CD14-positive monocyte (primary cell): Measurements from ENCODE around the gene F13A1. TPM values are rescaled to one million over a fixed set of nuclear protein-coding genes. Genes with fewer than 3 reads are reported as not detected.

ENCODE experiments used
- DNase-seq, 3 donors: peaks; one replicate each; pipeline ENCODE4 v3.0.0-alpha.2; 2011 to 2022
- H2AFZ ChIP-seq: 2 replicates; pipeline ENCODE4 v1.6.0; 2012; ENCODE audit warnings: mild to moderate bottlenecking, low read depth, low read length, inconsistent platforms; ENCODE audit not compliant: insufficient read depth, poor library complexity, severe bottlenecking
- H3K27ac ChIP-seq, 2 donors: 1 replicate in 1 of 2; 2 replicates in 1 of 2; pipeline ENCODE4 v1.5.1; 2012 to 2013; ENCODE audit warnings: low read length in 2 of 2, control low read depth in 1 of 2, inconsistent platforms in 1 of 2, low read depth in 1 of 2, mild to moderate bottlenecking in 1 of 2
- H3K27me3 ChIP-seq, 2 donors: one replicate each; pipeline versions ENCODE4 v1.6.0 to v1.6.1; 2011 to 2013; ENCODE audit warnings: low read length in 2 of 2; ENCODE audit not compliant: control insufficient read depth in 2 of 2, insufficient read depth in 2 of 2
- H3K36me3 ChIP-seq, 2 donors: replicated peaks in 1 of 2; 1 replicate in 1 of 2; 2 replicates in 1 of 2; pipeline versions ENCODE4 v1.5.1 to v1.6.1; 2012 to 2013; ENCODE audit warnings: low read length in 2 of 2, control low read depth in 1 of 2, inconsistent platforms in 1 of 2, mild to moderate bottlenecking in 1 of 2; ENCODE audit not compliant: insufficient read depth in 2 of 2, control insufficient read depth in 1 of 2
- H3K4me1 ChIP-seq, 2 donors: 1 replicate in 1 of 2; 2 replicates in 1 of 2; pipeline versions ENCODE4 v1.5.1 to v1.6.1; 2012 to 2013; ENCODE audit warnings: low read length in 2 of 2, control low read depth in 1 of 2, inconsistent platforms in 1 of 2, mild to moderate bottlenecking in 1 of 2, moderate library complexity in 1 of 2; ENCODE audit not compliant: insufficient read depth in 2 of 2, control insufficient read depth in 1 of 2
- H3K4me2 ChIP-seq: replicated peaks from 2 replicates; pipeline ENCODE3; 2012; ENCODE audit warnings: low read length, moderate library complexity, mild to moderate bottlenecking; ENCODE audit not compliant: poor library complexity, severe bottlenecking; ENCODE audit errors: extremely low read depth
- H3K4me3 ChIP-seq, 3 experiments: fragments of 200-600 bp in 1 of 3; sonication (generic) in 1 of 3; replicated peaks in 1 of 3; 1 replicate in 2 of 3; 2 replicates in 1 of 3; pipeline ENCODE4 v1.5.1; 2011 to 2013; ENCODE audit warnings: low read length in 3 of 3, mild to moderate bottlenecking in 3 of 3, control low read depth in 2 of 3, low read depth in 2 of 3, inconsistent platforms in 1 of 3, moderate library complexity in 1 of 3
- H3K79me2 ChIP-seq: 2 replicates; pipeline ENCODE4 v1.6.0; 2012; ENCODE audit warnings: mild to moderate bottlenecking, control low read depth, inconsistent platforms, low read length, moderate library complexity; ENCODE audit not compliant: insufficient read depth
- H3K9ac ChIP-seq: 2 replicates; pipeline ENCODE4 v1.6.0; 2017; ENCODE audit warnings: low read length, mild to moderate bottlenecking; ENCODE audit not compliant: insufficient read depth, poor library complexity, severe bottlenecking
- H3K9me3 ChIP-seq, 2 donors: replicated peaks in 1 of 2; 1 replicate in 1 of 2; 2 replicates in 1 of 2; pipeline versions ENCODE4 v1.5.1 to v1.6.1; 2012 to 2013; ENCODE audit warnings: low read length in 2 of 2, control low read depth in 1 of 2; ENCODE audit not compliant: control insufficient read depth in 1 of 2, insufficient read depth in 1 of 2
- H4K20me1 ChIP-seq: 2 replicates; pipeline ENCODE4 v1.6.0; 2012; ENCODE audit warnings: mild to moderate bottlenecking, low read length, control low read depth, moderate library complexity; ENCODE audit not compliant: insufficient read depth
- H3K27ac Mint-ChIP-seq, 7 donors: one replicate each; pipeline ENCODE4 v1.8.0; 2020; ENCODE audit warnings: mild to moderate bottlenecking in 7 of 7, mixed read lengths in 7 of 7, moderate library complexity in 6 of 7, inconsistent platforms in 2 of 7
- H3K27me3 Mint-ChIP-seq, 3 donors: one replicate each; pipeline ENCODE4 v1.8.0; 2021 to 2022; ENCODE audit warnings: low read depth in 3 of 3, mild to moderate bottlenecking in 3 of 3, mixed read lengths in 3 of 3, moderate library complexity in 3 of 3, inconsistent platforms in 1 of 3
- H3K36me3 Mint-ChIP-seq, 2 donors: one replicate each; pipeline ENCODE4 v1.8.0; 2020; ENCODE audit warnings: mixed read lengths in 2 of 2, inconsistent platforms in 1 of 2, mild to moderate bottlenecking in 1 of 2
- H3K4me1 Mint-ChIP-seq: one replicate; pipeline ENCODE4 v1.8.0; 2020; ENCODE audit warnings: mild to moderate bottlenecking, mixed read lengths
- H3K4me3 Mint-ChIP-seq, 2 donors: one replicate each; pipeline ENCODE4 v1.8.0; 2020; ENCODE audit warnings: mild to moderate bottlenecking in 2 of 2, mixed read lengths in 2 of 2, moderate library complexity in 1 of 2
- H3K9me3 Mint-ChIP-seq, 7 donors: one replicate each; pipeline ENCODE4 v1.8.0; 2020 to 2022; ENCODE audit warnings: mixed read lengths in 7 of 7, mild to moderate bottlenecking in 6 of 7, moderate library complexity in 6 of 7, inconsistent platforms in 2 of 7
- WGBS: methylation state at CpG from one replicate; pipeline ENCODE4 v1.1.5; 2013; ENCODE audit warnings: missing lambda C conversion rate; ENCODE audit not compliant: insufficient coverage; 5-methylcytosine and 5-hydroxymethylcytosine counted together
- intact Hi-C, 2 donors: fragments of 100-400 bp; cut with micrococcal nuclease; formaldehyde crosslinking; loops; one replicate each; pipeline versions ENCODE4 v1.15.0 to v1.15.1; 2023
- polyA plus RNA-seq, 3 donors: library from polyadenylated mRNA; depleted of rRNA in 1 of 3; unstranded in 2 of 3; stranded (reverse) in 1 of 3; fragments of 300-500 nt in 2 of 3; fragments of >200 nt in 1 of 3; fragmentation: Illumina TruSeq in 2 of 3; gene quantifications; 1 replicate in 2 of 3; 2 replicates in 1 of 3; pipeline ENCODE4 v1.2.3, GENCODE V29; 2012 to 2021
- TF ChIP-seq, protein P1 (sequence below): fragments of 200-600 bp; IDR thresholded peaks from one replicate; pipeline ENCODE4 v1.8.0; 2022; ENCODE audit warnings: antibody characterized with exemption, mild to moderate bottlenecking

F13A1 gene
- polyA plus RNA-seq, 3 donors, result 49.0 to 136 (median 105) TPM

DNA sequence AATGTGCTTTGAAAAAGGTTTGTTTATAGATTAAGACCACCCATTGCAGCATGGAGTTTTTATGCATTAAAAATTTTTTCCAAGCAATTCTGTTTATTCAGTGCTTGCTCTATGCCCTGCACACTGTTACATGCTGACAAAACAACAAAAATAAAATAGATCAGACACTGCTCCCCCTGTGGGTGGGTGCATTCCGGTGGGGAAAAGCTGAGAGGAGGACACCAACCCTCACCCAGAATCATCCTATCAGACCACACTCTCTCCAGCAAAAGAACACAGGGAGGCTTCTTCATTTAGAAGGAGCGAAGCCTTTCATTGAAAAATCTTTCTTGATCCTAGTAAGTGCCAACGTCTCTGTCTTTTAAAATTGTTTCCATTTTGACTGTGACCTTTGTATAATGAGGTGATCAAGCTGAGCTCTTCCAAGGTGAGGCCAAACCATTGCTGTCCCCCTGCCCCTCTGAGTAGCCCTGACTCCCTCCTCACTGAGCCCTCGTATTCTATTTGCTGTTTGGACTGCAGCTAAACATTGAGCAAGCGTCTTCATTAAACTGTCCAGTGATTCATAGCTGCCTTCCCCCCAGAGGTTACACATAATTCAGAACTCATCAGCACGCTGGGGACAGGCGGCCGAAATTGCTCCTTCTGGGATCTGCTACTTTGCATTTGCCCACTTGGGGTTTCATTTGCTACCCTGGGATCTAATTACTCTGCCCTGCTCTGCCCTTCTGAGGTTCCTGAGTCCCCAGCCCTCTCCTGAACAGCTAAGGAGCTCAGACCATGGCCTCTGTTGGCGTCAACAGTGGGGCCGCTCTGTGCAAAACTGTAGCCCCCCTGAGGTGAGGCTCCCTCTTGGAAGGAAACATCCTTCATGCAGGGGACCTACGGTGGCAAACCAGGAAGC, 102.4 kb downstream of the F13A1 start:
- TF ChIP-seq, protein P1, sequence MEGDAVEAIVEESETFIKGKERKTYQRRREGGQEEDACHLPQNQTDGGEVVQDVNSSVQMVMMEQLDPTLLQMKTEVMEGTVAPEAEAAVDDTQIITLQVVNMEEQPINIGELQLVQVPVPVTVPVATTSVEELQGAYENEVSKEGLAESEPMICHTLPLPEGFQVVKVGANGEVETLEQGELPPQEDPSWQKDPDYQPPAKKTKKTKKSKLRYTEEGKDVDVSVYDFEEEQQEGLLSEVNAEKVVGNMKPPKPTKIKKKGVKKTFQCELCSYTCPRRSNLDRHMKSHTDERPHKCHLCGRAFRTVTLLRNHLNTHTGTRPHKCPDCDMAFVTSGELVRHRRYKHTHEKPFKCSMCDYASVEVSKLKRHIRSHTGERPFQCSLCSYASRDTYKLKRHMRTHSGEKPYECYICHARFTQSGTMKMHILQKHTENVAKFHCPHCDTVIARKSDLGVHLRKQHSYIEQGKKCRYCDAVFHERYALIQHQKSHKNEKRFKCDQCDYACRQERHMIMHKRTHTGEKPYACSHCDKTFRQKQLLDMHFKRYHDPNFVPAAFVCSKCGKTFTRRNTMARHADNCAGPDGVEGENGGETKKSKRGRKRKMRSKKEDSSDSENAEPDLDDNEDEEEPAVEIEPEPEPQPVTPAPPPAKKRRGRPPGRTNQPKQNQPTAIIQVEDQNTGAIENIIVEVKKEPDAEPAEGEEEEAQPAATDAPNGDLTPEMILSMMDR, result no peak
- Histone ChIP-seq H3K27ac (no peak overlapping the region), H3K9ac (no peak overlapping the region), H3K4me3 (no peak overlapping the region), H2AFZ (no peak overlapping the region), H3K9me3 (no peaks in the 10 kb centered on the region), H3K4me2 (no peak overlapping the region), H4K20me1 (no peaks in the 10 kb centered on the region), H3K4me1 (no peaks in the 10 kb centered on the region), H3K27me3 (no peaks in the 10 kb centered on the region), H3K79me2 (no peaks in the 10 kb centered on the region), H3K36me3 (peaks cover 9 to 44% of the 10 kb centered on the region in 2 donors)
- 89% methylated on average over 8 of the region's 11 CpGs for WGBS
- intact Hi-C loops, result no loop called here
- DNase-seq, result no peak
- Mint-ChIP-seq H3K36me3 (peaks cover 22 to 46% of the 10 kb centered on the region in 2 donors), H3K4me1 (peaks cover 2% of the 10 kb centered on the region), H3K27me3 (no peaks in the 10 kb centered on the region), H3K27ac (peak overlapping the region in 4 of 7 donors; percentile 5 to 74 (median 26)), H3K4me3 (no peak overlapping the region), H3K9me3 (peaks cover 0 to 10% (median 2%) of the 10 kb centered on the region in 7 donors)

DNA sequence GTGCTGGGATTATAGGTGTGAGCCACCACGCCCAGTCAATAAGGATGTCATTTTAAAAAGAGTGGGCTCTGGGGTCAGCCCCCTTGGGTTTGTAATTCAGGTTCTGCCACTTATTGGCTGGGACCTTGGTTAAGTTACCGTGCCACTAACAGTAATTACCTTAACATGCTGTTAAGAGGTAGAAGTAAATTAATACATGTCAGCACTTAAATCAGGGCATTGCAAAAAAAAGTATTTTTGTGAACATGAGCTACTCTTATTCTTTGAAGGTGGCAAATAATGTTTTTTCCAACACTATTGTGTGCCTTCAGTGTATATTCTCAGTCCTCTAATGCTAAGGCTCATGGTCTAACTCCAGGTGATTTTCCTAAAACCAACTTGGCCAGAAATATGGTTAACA, 109.5 kb downstream of the F13A1 start:
- H3K9ac ChIP-seq, result no peak overlapping the region
- no peak overlapping the region for H3K27ac ChIP-seq
- Mint-ChIP-seq H3K9me3 (peaks cover 3 to 14% (median 7%) of the 10 kb centered on the region in 7 donors), H3K36me3 (peaks cover 28 to 50% of the 10 kb centered on the region in 2 donors), H3K4me3 (no peak overlapping the region), H3K27ac (no peak overlapping the region), H3K4me1 (no peaks in the 10 kb centered on the region), H3K27me3 (peaks cover 0 to 2% (median 0%) of the 10 kb centered on the region in 3 donors)
- H4K20me1 ChIP-seq, result no peaks in the 10 kb centered on the region
- H2AFZ ChIP-seq, result no peak overlapping the region
- H3K27me3 ChIP-seq, result no peaks in the 10 kb centered on the region
- WGBS, result no CpG with 5 or more reads among the region's 2 CpGs
- no peak for DNase-seq
- no peak overlapping the region for H3K4me3 ChIP-seq
- intact Hi-C loops, result no loop called here
- peaks cover 0 to 4% of the 10 kb centered on the region in 2 donors for H3K9me3 ChIP-seq
- H3K36me3 ChIP-seq, result peaks cover 0 to 13% of the 10 kb centered on the region in 2 donors
- no peak overlapping the region for H3K4me2 ChIP-seq
- no peaks in the 10 kb centered on the region for H3K4me1 ChIP-seq
- no peaks in the 10 kb centered on the region for H3K79me2 ChIP-seq
- TF ChIP-seq, protein P1, result no peak
